Karpas-422 (cell line): Measurements from ENCODE around the gene LYPD8. TPM values are rescaled to one million over a fixed set of nuclear protein-coding genes. Genes with fewer than 3 reads are reported as not detected.

Experiments
- DNase-seq: peaks from one replicate; pipeline ENCODE4 v3.0.0-alpha.2; 2015
- H2AFZ ChIP-seq: fragments of 200-600 bp; sonication (generic); 2 replicates; pipeline ENCODE4 v1.6.1; 2014; ENCODE audit warnings: antibody characterized with exemption, low read length, mixed read lengths
- H3K27ac ChIP-seq: fragments of 200-600 bp; sonication (generic); 2 replicates; pipeline ENCODE4 v1.5.1; 2014; ENCODE audit warnings: mild to moderate bottlenecking, low read length, moderate library complexity
- H3K27me3 ChIP-seq: fragments of 200-600 bp; sonication (generic); 2 replicates; pipeline ENCODE4 v1.6.1; 2014; ENCODE audit warnings: low read length, mixed read lengths
- H3K36me3 ChIP-seq: fragments of 200-600 bp; sonication (generic); 2 replicates; pipeline ENCODE4 v1.6.1; 2014; ENCODE audit warnings: low read length, mixed read lengths; ENCODE audit not compliant: insufficient read depth
- H3K4me1 ChIP-seq: fragments of 200-600 bp; sonication (generic); 2 replicates; pipeline ENCODE4 v1.6.1; 2014; ENCODE audit warnings: mild to moderate bottlenecking, low read length, mixed read lengths
- H3K4me2 ChIP-seq: fragments of 200-600 bp; sonication (generic); 2 replicates; pipeline ENCODE4 v1.6.1; 2014; ENCODE audit warnings: low read length, low read depth, mild to moderate bottlenecking; ENCODE audit not compliant: poor library complexity, severe bottlenecking
- H3K4me3 ChIP-seq: fragments of 200-600 bp; sonication (generic); 2 replicates; pipeline ENCODE4 v1.5.1; 2014; ENCODE audit warnings: mild to moderate bottlenecking, antibody characterized with exemption, low read length, mixed read lengths
- H3K79me2 ChIP-seq: fragments of 200-600 bp; sonication (generic); 2 replicates; pipeline ENCODE4 v1.6.1; 2014; ENCODE audit warnings: mild to moderate bottlenecking, low read length, mixed read lengths
- H3K9ac ChIP-seq: fragments of 200-600 bp; sonication (generic); 2 replicates; pipeline ENCODE4 v1.6.0; 2014; ENCODE audit warnings: low read length
- H3K9me2 ChIP-seq: fragments of 200-600 bp; sonication (generic), shearing (Covaris generic); replicated peaks from 2 replicates; pipeline ENCODE4 v1.6.0; 2014; ENCODE audit warnings: mild to moderate bottlenecking, low read length, moderate library complexity; ENCODE audit not compliant: insufficient read depth
- H3K9me3 ChIP-seq: fragments of 300-700, 200-600 bp; sonication (generic); 2 replicates; pipeline ENCODE4 v1.6.1; 2014; ENCODE audit warnings: low read length, mixed read lengths
- H4K20me1 ChIP-seq: fragments of 200-600 bp; sonication (generic); 2 replicates; pipeline ENCODE4 v1.6.1; 2014; ENCODE audit warnings: mild to moderate bottlenecking, antibody characterized with exemption, low read length, low read depth; ENCODE audit not compliant: insufficient read depth
- small RNA-seq: library from RNA; depleted of rRNA; stranded (forward); fragments of <200 nt; gene quantifications from one replicate; pipeline ENCODE3, GENCODE V24; 2014
- total RNA-seq: library from RNA; depleted of rRNA; stranded (reverse); fragments of >200 nt; shearing (Covaris generic); gene quantifications from 2 replicates; pipeline ENCODE4 v1.2.3, GENCODE V29; 2014; ENCODE audit warnings: low replicate concordance; rRNA removed

Gene LYPD8
- total RNA-seq, 1 experiment from 2014 or later = not detected

DNA sequence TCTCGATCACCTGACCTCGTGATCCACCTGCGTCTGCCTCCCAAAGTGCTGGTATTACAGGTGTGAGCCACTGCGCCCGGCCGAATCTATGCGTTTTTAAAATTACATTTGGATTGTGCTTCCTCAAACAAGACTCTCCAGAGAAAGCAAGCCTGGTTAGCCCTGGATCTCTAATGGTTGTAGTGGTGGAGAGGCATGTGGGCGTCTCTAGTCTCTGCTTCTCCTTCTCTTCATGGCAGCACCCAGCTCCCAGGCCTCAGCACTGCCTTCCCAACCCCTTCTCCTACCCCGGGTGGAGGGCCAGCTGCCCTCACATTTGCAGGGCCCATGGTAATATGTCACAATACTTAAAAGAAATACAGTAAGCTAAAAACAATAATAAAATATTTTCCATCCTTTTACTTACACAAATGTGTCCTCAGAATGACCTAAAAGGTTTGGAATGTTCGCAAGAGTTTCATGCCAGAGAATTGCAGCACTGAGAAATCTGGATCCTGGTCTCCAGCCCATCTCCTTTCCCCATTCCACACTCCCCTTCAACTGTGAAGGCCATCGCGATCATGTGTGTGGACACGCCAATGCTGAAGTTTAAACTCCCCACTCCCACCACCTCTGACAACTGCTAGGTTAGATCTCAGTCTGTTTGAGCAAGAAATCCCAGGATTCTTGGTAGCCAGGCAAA lies 60.0 kb downstream of the LYPD8 start:
- H3K9me3 ChIP-seq = no peaks in the 10 kb centered on the region
- H3K9me2 ChIP-seq = no peaks in the 10 kb centered on the region
- peaks cover 13% of the 10 kb centered on the region for H3K4me1 ChIP-seq
- no peaks in the 10 kb centered on the region for H4K20me1 ChIP-seq
- no peaks in the 10 kb centered on the region for H3K27me3 ChIP-seq
- H3K36me3 ChIP-seq = no peaks in the 10 kb centered on the region
- H3K27ac ChIP-seq = no peak overlapping the region
- no peaks in the 10 kb centered on the region for H3K79me2 ChIP-seq
- H2AFZ ChIP-seq = no peak overlapping the region
- H3K4me2 ChIP-seq = no peak overlapping the region
- H3K4me3 ChIP-seq = no peak overlapping the region
- H3K9ac ChIP-seq = no peak overlapping the region
- DNase-seq = no peak

DNA sequence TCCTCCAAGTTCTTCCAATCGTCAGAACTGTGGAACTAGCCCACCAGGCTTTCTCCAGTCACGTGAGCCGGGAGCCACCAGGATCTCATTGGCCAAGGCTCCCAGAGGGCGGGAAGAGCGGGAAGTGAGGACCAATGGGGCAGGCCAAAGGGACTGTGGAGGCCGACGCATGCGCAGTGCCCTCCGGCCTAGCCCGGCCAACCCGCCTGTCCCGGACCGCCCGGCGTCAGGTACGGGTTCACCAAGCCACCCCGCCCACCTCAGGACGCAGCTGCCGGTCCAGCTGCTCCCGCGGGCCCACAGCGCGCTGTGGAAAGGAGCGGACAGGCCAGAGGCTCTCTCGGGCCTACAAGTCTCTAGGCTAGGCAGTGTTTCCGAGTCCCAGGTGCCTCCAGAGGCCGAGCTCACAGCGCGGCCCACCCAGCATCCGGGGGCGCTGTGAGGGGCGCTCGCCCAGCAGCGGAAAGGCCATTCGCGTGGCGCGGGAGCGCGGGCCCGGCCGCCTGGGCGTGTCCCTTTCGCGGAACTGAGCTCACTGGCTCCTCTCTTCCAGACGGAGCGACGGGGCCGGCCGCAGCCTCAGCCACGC lies 63.9 kb downstream of the LYPD8 start:
- DNase-seq = no peak
- Histone ChIP-seq H3K36me3 (no peaks in the 10 kb centered on the region), H3K79me2 (no peaks in the 10 kb centered on the region), H3K4me2 (no peak overlapping the region), H2AFZ (no peak overlapping the region), H3K27me3 (no peaks in the 10 kb centered on the region), H3K9ac (no peak overlapping the region), H3K9me2 (no peaks in the 10 kb centered on the region), H3K4me3 (no peak overlapping the region), H4K20me1 (no peaks in the 10 kb centered on the region), H3K27ac (no peak overlapping the region), H3K9me3 (no peaks in the 10 kb centered on the region), H3K4me1 (peaks cover 7% of the 10 kb centered on the region)

Small RNA genes lying within 50 kb of the gene (small RNA-seq; reads per million reads assigned to genes)
- gene AHCYP8 = not detected

Other genes with a start within 250 kb of the LYPD8 start
- gene OR2G6, start 247.7 kb downstream of the LYPD8 start, total RNA-seq = not detected in 2 replicates
- gene OR2T29, start 193.0 kb downstream of the LYPD8 start, total RNA-seq = not detected in 2 replicates
- not detected in 2 replicates for gene OR2T34, start 181.0 kb downstream of the LYPD8 start, total RNA-seq
- gene OR2T10, start 158.1 kb downstream of the LYPD8 start, total RNA-seq = not detected in 2 replicates
- not detected in 2 replicates for gene OR2T11, start 120.7 kb downstream of the LYPD8 start, total RNA-seq
- not detected in 2 replicates for gene OR2T35, start 110.5 kb downstream of the LYPD8 start, total RNA-seq
- not detected in 2 replicates for gene OR2T27, start 100.2 kb downstream of the LYPD8 start, total RNA-seq
- not detected in 2 replicates for gene OR14I1, start 53.0 kb downstream of the LYPD8 start, total RNA-seq
- gene SH3BP5L, start 70.2 kb upstream of the LYPD8 start, total RNA-seq = 14.6 and 24.1 TPM in 2 replicates
- gene ZNF672, start 82.5 kb upstream of the LYPD8 start, total RNA-seq = 16.7 and 38.3 TPM in 2 replicates
- 27.2 and 62.6 TPM in 2 replicates for gene ZNF692, start 103.3 kb upstream of the LYPD8 start, total RNA-seq
- 6.1 and 6.9 TPM in 2 replicates for gene PGBD2, start 150.5 kb upstream of the LYPD8 start, total RNA-seq